Measurements from ENCODE around the gene ZBTB7C.

DNA sequence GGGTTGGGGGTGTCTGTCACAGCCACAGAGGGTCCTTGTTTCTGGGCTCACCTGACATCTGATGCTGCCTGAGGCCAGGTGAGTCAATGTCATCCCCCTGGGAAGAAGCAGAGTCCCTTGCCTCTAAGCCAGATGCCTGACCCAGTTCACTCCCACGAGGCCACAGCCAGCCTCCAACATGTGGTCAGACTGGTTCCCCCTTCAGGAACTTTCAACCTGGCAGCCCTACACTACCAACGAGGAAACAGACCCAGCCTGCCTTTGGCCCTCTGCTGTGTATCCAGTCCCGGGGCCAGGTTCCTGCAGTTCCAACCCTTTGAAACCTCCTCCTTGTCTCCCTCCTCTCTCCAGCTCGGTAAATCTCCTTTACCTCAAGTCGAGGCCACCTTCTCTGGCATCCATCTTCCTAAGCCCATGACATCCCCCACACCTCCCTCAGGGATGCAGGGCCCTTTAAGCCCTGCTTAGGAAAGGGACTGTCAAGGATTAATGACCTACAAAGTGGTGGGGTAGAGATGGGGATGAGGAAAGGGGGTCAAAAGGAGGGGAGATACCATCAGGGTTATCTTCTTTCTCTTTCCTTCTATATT lies 429.5 kb downstream of the ZBTB7C start:
- TF ChIP-seq ZNF384 (IDR thresholded peaks at IDR 0.05) = no peak
- TF ChIP-seq TARDBP (IDR thresholded peaks at IDR 0.05) = no peak
- no peak for TF ChIP-seq FOXM1 (IDR thresholded peaks at IDR 0.05; ENCODE audit: borderline replicate concordance)
- TF ChIP-seq ARNT (IDR thresholded peaks at IDR 0.05) = no peak
- no peak for TF ChIP-seq NFRKB (IDR thresholded peaks at IDR 0.05)
- no peak for TF ChIP-seq SP1 (IDR thresholded peaks at IDR 0.05)
- no peak for TF ChIP-seq BHLHE40 (IDR thresholded peaks at IDR 0.05; ENCODE audit: borderline replicate concordance)
